ENCODE measurements around the gene PRIMA1. TPM values are rescaled to one million over a fixed set of nuclear protein-coding genes. Genes with fewer than 3 reads are reported as not detected.

PRIMA1 gene
- total RNA-seq, 2 donors from 2014 or later = 10.0 to 20.8 TPM

DNA sequence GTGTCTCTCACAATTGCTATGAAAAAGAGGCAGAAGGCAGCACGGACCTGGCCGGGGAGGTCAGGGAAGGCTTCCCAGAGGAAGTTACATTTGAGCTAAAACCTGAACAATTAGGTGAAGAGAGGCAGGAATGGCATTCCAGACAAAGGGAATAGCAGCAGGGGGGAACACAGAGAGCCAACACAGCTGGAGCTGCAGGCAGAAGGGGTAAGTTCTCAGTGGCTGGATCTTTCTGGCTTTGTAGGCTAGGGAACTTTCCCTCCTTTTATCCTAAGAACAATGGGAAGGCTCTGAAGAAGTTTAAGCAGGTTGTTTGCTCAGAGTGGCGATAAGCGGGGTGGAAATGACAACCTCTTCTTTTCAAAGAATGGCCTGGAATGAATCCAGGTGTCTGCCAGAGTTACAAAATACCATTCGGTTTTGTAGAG, 100.0 kb downstream of the PRIMA1 start:
- H3K27me3 Mint-ChIP-seq (ENCODE audit: insufficient read depth) = no peaks in the 10 kb centered on the region
- H3K9me3 Mint-ChIP-seq = no peaks in the 10 kb centered on the region
- peaks cover 25% of the 10 kb centered on the region for H3K36me3 Mint-ChIP-seq (ENCODE audit: low read depth)
- Histone ChIP-seq H3K27ac (ENCODE audit: low read depth, low read length) (peak overlapping the region; percentile 71), H3K4me1 (ENCODE audit: control insufficient read depth, insufficient read depth, low read length) (peaks cover 18% of the 10 kb centered on the region), H3K9ac (ENCODE audit: extremely low read depth, low read length, poor library complexity, severe bottlenecking) (peak overlapping the region; percentile 63), H3K4me3 (ENCODE audit: low read length) (peak overlapping the region; percentile 69), H3K27me3 (ENCODE audit: control insufficient read depth, insufficient read depth, low read length, poor library complexity, severe bottlenecking) (no peaks in the 10 kb centered on the region), H3K9me3 (ENCODE audit: control insufficient read depth, low read length) (no peaks in the 10 kb centered on the region), H3K36me3 (ENCODE audit: control insufficient read depth, insufficient read depth, low read length) (peaks cover 4% of the 10 kb centered on the region)
- DNase-seq = peak; percentile 92
- H3K4me1 Mint-ChIP-seq = peaks cover 60% of the 10 kb centered on the region
- 0 to 4% methylated on average over 3 to 5 of the region's 5 CpGs for WGBS, 2 experiments (ENCODE audit: insufficient coverage in 1 of 2, insufficient read length in 1 of 2)
- peak overlapping the region; percentile 93 for H3K27ac Mint-ChIP-seq
- no peak for TF ChIP-seq CTCF (conservative IDR thresholded peaks at IDR 0.05)
- peak overlapping the region; percentile 62 for H3K4me3 Mint-ChIP-seq

DNA sequence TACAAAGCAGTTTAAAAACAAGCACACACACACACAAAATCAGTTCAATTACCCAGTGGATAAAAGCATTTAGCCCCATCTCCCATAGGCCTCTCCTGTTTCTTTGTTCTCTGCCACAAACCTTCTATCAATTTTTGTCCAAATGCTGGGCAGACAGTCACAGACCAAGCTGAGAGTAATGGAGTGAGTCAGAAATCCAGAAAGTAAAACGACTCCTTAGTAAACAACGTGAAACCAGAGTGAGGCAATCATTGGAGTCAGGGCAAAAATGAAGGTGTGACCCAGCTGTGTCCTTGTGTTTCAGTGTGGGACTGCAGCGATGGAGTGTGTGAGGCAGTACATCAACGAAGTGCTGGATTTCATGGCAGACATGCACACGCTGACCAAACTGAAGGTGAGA, 102.0 kb downstream of the PRIMA1 start:
- no peak for DNase-seq
- peaks cover 69% of the 10 kb centered on the region for H3K4me1 Mint-ChIP-seq
- Histone ChIP-seq H3K27me3 (ENCODE audit: control insufficient read depth, insufficient read depth, low read length, poor library complexity, severe bottlenecking) (no peaks in the 10 kb centered on the region), H3K4me3 (ENCODE audit: low read length) (no peak overlapping the region), H3K36me3 (ENCODE audit: control insufficient read depth, insufficient read depth, low read length) (no peaks in the 10 kb centered on the region), H3K4me1 (ENCODE audit: control insufficient read depth, insufficient read depth, low read length) (peaks cover 22% of the 10 kb centered on the region), H3K9me3 (ENCODE audit: control insufficient read depth, low read length) (no peaks in the 10 kb centered on the region), H3K27ac (ENCODE audit: low read depth, low read length) (no peak overlapping the region), H3K9ac (ENCODE audit: extremely low read depth, low read length, poor library complexity, severe bottlenecking) (no peak overlapping the region)
- no peaks in the 10 kb centered on the region for H3K9me3 Mint-ChIP-seq
- no peak for TF ChIP-seq CTCF (conservative IDR thresholded peaks at IDR 0.05)
- WGBS, 2 experiments (ENCODE audit: insufficient coverage in 1 of 2, insufficient read length in 1 of 2) = 87 to 90% methylated on average over 5 of the region's 5 CpGs
- no peaks in the 10 kb centered on the region for H3K27me3 Mint-ChIP-seq (ENCODE audit: insufficient read depth)
- H3K27ac Mint-ChIP-seq = no peak overlapping the region
- H3K36me3 Mint-ChIP-seq (ENCODE audit: low read depth) = peaks cover 6% of the 10 kb centered on the region
- H3K4me3 Mint-ChIP-seq = no peak overlapping the region

DNA sequence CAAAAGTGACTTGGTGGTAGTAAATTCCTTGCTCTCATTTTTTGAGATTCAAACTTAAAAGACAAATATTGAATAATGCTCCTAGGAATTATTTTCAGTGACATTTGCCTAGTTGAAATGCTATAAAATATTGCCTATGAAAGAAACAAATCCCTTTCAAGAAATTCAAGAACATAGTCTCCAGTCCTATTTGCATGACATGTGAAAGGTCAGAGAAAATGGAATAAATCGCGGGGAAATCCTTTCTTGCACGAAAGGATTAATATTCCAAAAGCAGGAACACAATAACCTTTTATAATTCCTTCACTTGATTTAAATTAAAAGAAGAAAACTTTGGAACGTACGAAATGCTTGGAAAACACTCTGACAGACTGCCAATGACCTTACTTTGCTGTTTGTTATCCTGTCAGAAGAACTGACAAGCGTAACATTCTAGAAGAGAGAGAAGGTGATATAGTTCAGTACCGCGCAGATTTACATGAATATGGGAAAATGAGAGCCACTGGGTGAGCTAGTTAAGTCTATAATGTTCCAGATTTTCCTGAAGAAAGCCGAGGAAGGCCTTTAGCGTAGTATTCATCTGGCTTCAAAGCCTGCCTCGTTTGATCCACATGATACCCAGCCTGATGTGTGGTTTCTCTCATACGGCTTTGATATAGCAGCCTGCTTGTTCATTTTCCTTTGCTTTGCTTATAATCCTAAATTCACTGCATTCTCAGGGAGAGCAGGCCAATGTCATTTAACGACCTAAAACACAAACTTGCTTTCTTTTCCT, 103.0 kb downstream of the PRIMA1 start:
- H3K9me3 ChIP-seq (ENCODE audit: control insufficient read depth, low read length) = no peaks in the 10 kb centered on the region
- Mint-ChIP-seq H3K27me3 (ENCODE audit: insufficient read depth) (no peaks in the 10 kb centered on the region), H3K27ac (no peak overlapping the region), H3K4me3 (no peak overlapping the region), H3K4me1 (peaks cover 71% of the 10 kb centered on the region), H3K36me3 (ENCODE audit: low read depth) (no peaks in the 10 kb centered on the region), H3K9me3 (no peaks in the 10 kb centered on the region)
- no peaks in the 10 kb centered on the region for H3K36me3 ChIP-seq (ENCODE audit: control insufficient read depth, insufficient read depth, low read length)
- TF ChIP-seq CTCF (conservative IDR thresholded peaks at IDR 0.05) = no peak
- H3K4me1 ChIP-seq (ENCODE audit: control insufficient read depth, insufficient read depth, low read length) = peaks cover 30% of the 10 kb centered on the region
- H3K27me3 ChIP-seq (ENCODE audit: control insufficient read depth, insufficient read depth, low read length, poor library complexity, severe bottlenecking) = no peaks in the 10 kb centered on the region
- H3K4me3 ChIP-seq (ENCODE audit: low read length) = no peak overlapping the region
- DNase-seq = no peak
- 88 to 91% methylated on average over 11 to 13 of the region's 13 CpGs for WGBS, 2 experiments (ENCODE audit: insufficient coverage in 1 of 2, insufficient read length in 1 of 2)
- no peak overlapping the region for H3K9ac ChIP-seq (ENCODE audit: extremely low read depth, low read length, poor library complexity, severe bottlenecking)
- H3K27ac ChIP-seq (ENCODE audit: low read depth, low read length) = peak overlapping the region; percentile 11

Data from endodermal cell (in vitro differentiated cells).